Activated T-cell treated with anti-CD3 and anti-CD28 coated beads, Interleukin-2, amount 50 U/mL, for 24 hours (primary cell): ENCODE measurements around the gene ZNF782.

Experiments used
- DNase-seq: peaks from one replicate; pipeline ENCODE4 v3.0.0-alpha.2; 2020
- H3K27ac Mint-ChIP-seq: 2 replicates; pipeline ENCODE4 v1.8.0; 2020; ENCODE audit warnings: mild to moderate bottlenecking, mixed read lengths
- H3K27me3 Mint-ChIP-seq: 2 replicates; pipeline ENCODE4 v1.8.0; 2020; ENCODE audit warnings: mixed read lengths
- H3K36me3 Mint-ChIP-seq: 2 replicates; pipeline ENCODE4 v1.8.0; 2020; ENCODE audit warnings: low read depth, mixed read lengths
- H3K4me1 Mint-ChIP-seq: 2 replicates; pipeline ENCODE4 v1.8.0; 2020; ENCODE audit warnings: low read depth, mixed read lengths
- H3K4me3 Mint-ChIP-seq: 2 replicates; pipeline ENCODE4 v1.8.0; 2020; ENCODE audit warnings: mild to moderate bottlenecking, moderate library complexity, mixed read lengths
- H3K9me3 Mint-ChIP-seq: 2 replicates; pipeline ENCODE4 v1.8.0; 2020; ENCODE audit warnings: mixed read lengths

The ZNF782 gene

GRCh38 chr9:96781552-96781951 lies 72.8 kb downstream of the ZNF782 start:
- Mint-ChIP-seq H3K27me3 (no peaks in the 10 kb centered on the region), H3K36me3 (peaks cover 55% of the 10 kb centered on the region), H3K27ac (no peak overlapping the region), H3K9me3 (peaks cover 35% of the 10 kb centered on the region), H3K4me3 (no peak overlapping the region), H3K4me1 (peaks cover 34% of the 10 kb centered on the region)
- DNase-seq = no peak

GRCh38 chr9:96779089-96779488 lies 75.2 kb downstream of the ZNF782 start:
- peaks cover 44% of the 10 kb centered on the region for H3K4me1 Mint-ChIP-seq
- H3K27ac Mint-ChIP-seq = no peak overlapping the region
- H3K4me3 Mint-ChIP-seq = peak overlapping the region; percentile 99

DNA sequence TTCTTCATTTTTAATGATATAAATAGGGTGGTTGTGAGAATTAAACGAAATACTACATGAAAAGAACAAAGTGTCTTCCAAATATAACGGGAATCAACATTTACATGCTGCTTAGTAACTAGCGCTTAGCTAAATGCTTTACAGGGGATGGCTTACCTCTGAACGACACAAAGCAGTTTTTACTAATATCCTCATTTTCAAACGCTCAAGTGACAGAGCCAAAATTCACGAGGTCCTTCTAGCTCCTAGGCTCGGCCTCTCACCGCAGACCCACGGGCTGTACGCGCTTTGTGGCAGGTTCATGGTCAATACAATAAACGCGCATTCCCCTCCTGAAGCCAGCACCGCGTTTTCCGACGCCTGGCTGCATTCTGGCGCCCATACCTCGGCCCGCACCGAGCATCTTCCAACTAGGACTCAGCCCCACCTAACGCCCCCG lies 76.9 kb downstream of the ZNF782 start:
- H3K4me1 Mint-ChIP-seq = peaks cover 41% of the 10 kb centered on the region
- peak overlapping the region; percentile 99 for H3K4me3 Mint-ChIP-seq
- H3K27me3 Mint-ChIP-seq = no peaks in the 10 kb centered on the region
- DNase-seq = no peak
- peaks cover 69% of the 10 kb centered on the region for H3K36me3 Mint-ChIP-seq
- H3K9me3 Mint-ChIP-seq = peaks cover 23% of the 10 kb centered on the region
- peak overlapping the region; percentile 95 for H3K27ac Mint-ChIP-seq

More at GRCh38 chr9:96779089-96779488, 75.2 kb downstream of the ZNF782 start:
- H3K9me3 Mint-ChIP-seq = peaks cover 29% of the 10 kb centered on the region
- no peak for DNase-seq
- H3K36me3 Mint-ChIP-seq = peaks cover 68% of the 10 kb centered on the region
- no peaks in the 10 kb centered on the region for H3K27me3 Mint-ChIP-seq

GRCh38 chr9:96771124-96771523 lies 83.2 kb downstream of the ZNF782 start:
- Mint-ChIP-seq H3K27me3 (no peaks in the 10 kb centered on the region), H3K9me3 (peaks cover 52% of the 10 kb centered on the region), H3K36me3 (peaks cover 99% of the 10 kb centered on the region), H3K27ac (no peak overlapping the region), H3K4me1 (peaks cover 6% of the 10 kb centered on the region), H3K4me3 (no peak overlapping the region)
- DNase-seq = no peak

- DNase-seq = no peak
- H3K9me3 Mint-ChIP-seq = peaks cover 61% of the 10 kb centered on the region
- H3K36me3 Mint-ChIP-seq = peaks cover 99% of the 10 kb centered on the region
- H3K27me3 Mint-ChIP-seq = no peaks in the 10 kb centered on the region
- no peak overlapping the region for H3K27ac Mint-ChIP-seq
- H3K4me3 Mint-ChIP-seq = no peak overlapping the region
- peaks cover 3% of the 10 kb centered on the region for H3K4me1 Mint-ChIP-seq
These were observed 84.3 kb downstream of the ZNF782 start for GRCh38 chr9:96769989-96770388.
